ENCODE data around the gene SLC29A3.

GRCh38 chr10:71303569-71303907 lies 15.5 kb upstream of the SLC29A3 start:
- no peak for TF ChIP-seq CTCF (IDR thresholded peaks at IDR 0.05)
- no peak for TF ChIP-seq POLR2A (IDR thresholded peaks at IDR 0.05)
